ENCODE results near the gene PRKAG1.

Gene PRKAG1

DNA sequence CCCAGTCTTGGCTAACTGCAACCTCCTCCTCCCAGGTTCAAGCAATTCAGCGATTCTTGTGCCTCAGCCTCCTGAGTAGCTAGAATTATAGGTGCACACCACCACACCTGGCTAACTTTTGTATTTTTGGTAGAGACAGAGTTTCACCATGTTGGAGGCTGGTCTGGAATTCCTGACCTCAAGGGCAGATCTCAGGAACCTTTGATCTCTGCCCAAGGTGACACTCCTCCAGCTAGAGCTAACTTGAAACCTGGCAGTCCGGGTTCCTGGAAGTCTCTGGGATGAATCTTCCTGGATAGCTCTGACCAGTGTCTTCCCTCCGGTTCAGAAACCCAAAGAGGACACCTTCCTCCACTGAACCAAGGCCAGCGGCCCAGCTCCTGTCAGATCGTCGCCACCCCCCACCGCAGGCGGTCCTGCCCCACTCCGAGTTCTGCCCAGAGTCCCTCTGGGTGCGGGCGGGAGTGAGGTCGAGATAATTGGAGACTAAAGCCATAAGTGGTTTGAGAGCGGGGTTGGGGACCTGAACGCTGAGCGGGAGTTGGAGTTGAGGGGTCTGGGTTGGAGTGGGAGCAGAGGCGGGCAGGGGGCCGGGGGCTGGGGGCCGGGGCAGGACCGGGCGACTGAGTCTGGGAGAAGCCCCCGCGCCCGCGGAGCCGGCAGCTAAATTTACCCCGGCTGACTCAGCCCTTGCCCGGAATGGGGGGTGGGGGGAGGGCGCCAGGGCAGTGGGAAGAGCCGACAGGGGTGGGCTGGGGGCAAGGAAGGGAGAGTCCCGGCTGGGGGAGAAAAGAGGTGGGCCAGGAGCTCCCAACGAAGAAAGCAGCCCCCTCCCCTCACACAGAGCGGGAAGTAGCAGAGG, 24.1 kb downstream of the PRKAG1 start:
- Histone ChIP-seq H3K27ac (ENCODE audit: low read depth, low read length) (no peak overlapping the region), H2AFZ (ENCODE audit: low read length, unreplicated experiment) (no peak overlapping the region), H3K79me2 (ENCODE audit: control insufficient read depth, insufficient read depth, low read length, unreplicated experiment) (no peaks in the 10 kb centered on the region), H3K4me3 (ENCODE audit: low read depth, low read length) (no peak overlapping the region), H3K4me1 (ENCODE audit: control insufficient read depth, insufficient read depth, low read length, unreplicated experiment) (peaks cover 2% of the 10 kb centered on the region), H3K36me3 (ENCODE audit: insufficient read depth, low read length) (no peaks in the 10 kb centered on the region), H3K27me3 (ENCODE audit: insufficient read depth, low read length) (peaks cover 36% of the 10 kb centered on the region)

DNA sequence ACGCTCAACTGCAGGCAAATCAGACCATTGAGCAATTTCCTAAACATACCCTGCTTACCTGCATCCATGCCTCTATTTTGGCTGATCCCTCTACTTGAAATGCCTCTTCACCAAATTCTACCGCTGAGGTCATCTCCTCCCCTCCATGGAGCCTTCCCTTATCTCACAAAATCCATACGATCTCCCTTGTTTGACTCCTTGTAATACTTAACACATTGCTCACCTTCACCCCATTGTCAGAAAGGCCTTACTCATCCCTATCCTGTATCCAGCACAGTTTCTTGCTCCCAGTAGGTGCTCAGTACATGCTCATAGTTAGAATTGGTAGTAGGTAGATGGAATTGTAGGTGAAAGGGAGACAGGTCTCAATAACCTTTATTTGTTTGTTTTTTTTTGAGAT, 24.8 kb downstream of the PRKAG1 start:
- Histone ChIP-seq H3K27ac (ENCODE audit: low read depth, low read length) (no peak overlapping the region), H3K36me3 (ENCODE audit: insufficient read depth, low read length) (no peaks in the 10 kb centered on the region), H3K27me3 (ENCODE audit: insufficient read depth, low read length) (peaks cover 42% of the 10 kb centered on the region), H3K79me2 (ENCODE audit: control insufficient read depth, insufficient read depth, low read length, unreplicated experiment) (no peaks in the 10 kb centered on the region), H2AFZ (ENCODE audit: low read length, unreplicated experiment) (no peak overlapping the region), H3K4me3 (ENCODE audit: low read depth, low read length) (no peak overlapping the region), H3K4me1 (ENCODE audit: control insufficient read depth, insufficient read depth, low read length, unreplicated experiment) (no peaks in the 10 kb centered on the region)

DNA sequence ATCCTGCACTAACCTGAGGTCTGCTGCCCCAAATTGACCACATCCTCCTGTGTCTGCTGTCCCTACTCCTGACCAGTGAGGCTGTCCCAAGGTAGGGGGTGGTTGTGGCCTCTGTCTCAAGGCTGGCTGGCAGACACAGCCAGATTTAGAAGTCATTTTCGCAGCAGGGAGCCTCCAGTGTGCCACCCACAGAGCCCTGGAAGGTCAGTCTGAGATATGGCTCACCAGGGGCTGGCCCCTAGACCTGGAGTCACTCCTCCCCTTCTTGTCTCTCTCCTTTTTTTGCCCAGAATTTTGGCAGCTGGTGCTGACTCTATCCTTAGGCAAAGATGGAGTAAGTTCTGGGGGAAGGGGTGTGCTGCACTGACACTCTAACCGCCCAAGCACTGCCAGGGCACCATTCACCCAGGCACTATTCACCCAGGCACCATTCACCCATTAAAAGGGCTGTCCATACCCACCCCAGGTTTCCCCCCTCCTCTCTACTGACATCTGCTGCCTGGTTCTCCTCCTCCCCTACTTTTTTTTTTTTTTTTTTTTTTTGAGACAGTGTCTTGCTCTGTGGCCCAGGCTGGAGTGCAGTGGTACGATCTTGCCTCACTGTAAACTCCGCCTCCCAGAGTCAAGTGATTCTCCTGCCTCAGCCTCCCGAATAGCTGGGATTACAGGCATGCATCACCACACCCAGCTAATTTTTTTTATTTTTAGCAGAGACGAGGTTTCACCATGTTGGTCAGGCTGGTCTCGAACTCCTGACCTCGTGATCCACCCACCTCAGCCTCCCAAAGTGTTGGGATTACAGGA, 27.1 kb downstream of the PRKAG1 start:
- Histone ChIP-seq H3K27ac (ENCODE audit: low read depth, low read length) (no peak overlapping the region), H3K79me2 (ENCODE audit: control insufficient read depth, insufficient read depth, low read length, unreplicated experiment) (no peaks in the 10 kb centered on the region), H3K27me3 (ENCODE audit: insufficient read depth, low read length) (peaks cover 51% of the 10 kb centered on the region), H2AFZ (ENCODE audit: low read length, unreplicated experiment) (no peak overlapping the region), H3K36me3 (ENCODE audit: insufficient read depth, low read length) (no peaks in the 10 kb centered on the region), H3K4me1 (ENCODE audit: control insufficient read depth, insufficient read depth, low read length, unreplicated experiment) (no peaks in the 10 kb centered on the region), H3K4me3 (ENCODE audit: low read depth, low read length) (no peak overlapping the region)

DNA sequence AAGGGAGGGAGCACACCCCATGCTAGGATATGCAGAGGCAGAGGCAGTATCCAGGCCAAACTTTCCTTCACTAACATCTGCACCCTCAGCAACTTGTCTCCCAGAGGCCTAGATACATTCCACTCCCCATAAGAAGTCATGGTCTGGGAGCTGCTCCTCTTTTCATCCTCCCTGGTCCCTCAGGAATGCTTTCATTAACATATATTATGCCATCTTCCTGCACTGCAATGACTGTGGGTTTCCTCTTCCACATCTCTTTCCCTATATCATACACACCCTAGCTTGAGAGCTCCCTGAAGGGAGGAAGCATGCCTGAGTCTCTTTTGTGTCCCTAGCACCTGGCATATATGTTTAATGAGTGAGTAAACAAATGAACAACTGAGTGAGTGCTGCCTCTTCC, 28.0 kb downstream of the PRKAG1 start:
- H3K36me3 ChIP-seq (ENCODE audit: insufficient read depth, low read length): no peaks in the 10 kb centered on the region
- H3K4me1 ChIP-seq (ENCODE audit: control insufficient read depth, insufficient read depth, low read length, unreplicated experiment): no peaks in the 10 kb centered on the region
- H2AFZ ChIP-seq (ENCODE audit: low read length, unreplicated experiment): no peak overlapping the region
- H3K27ac ChIP-seq (ENCODE audit: low read depth, low read length): no peak overlapping the region
- no peaks in the 10 kb centered on the region for H3K79me2 ChIP-seq (ENCODE audit: control insufficient read depth, insufficient read depth, low read length, unreplicated experiment)
- no peak overlapping the region for H3K4me3 ChIP-seq (ENCODE audit: low read depth, low read length)
- peaks cover 59% of the 10 kb centered on the region for H3K27me3 ChIP-seq (ENCODE audit: insufficient read depth, low read length)

DNA sequence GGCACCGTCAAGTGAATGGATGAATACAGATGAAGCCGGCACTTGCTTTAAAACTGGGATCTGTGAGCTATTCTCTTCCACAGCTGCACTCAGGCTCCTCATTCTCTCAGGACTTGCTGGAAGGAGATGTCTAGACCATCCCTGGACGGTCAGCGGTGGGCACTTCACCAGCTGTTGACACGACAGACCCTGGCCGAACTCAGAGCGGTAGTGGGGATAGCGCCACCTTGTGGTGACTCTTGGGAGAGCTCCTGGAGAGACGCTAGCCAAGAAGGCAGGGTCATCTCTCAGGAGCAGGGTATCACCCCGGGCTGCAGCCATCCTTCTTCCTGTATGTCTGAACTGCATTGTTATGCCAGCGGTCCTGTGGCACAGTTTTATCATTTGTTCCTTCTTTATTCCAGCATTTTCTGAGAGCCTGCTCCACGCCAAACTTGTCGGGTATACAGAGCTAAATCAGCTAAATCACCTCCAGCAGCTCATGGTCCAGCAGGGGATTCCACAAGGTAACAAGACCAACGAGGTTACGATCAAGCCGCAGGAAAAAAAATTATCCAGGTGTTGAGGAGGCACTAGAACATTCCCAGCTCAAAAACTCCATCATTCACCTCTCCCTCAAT, 30.4 kb downstream of the PRKAG1 start:
- Histone ChIP-seq H2AFZ (ENCODE audit: low read length, unreplicated experiment) (no peak overlapping the region), H3K4me1 (ENCODE audit: control insufficient read depth, insufficient read depth, low read length, unreplicated experiment) (no peaks in the 10 kb centered on the region), H3K4me3 (ENCODE audit: low read depth, low read length) (no peak overlapping the region)

DNA sequence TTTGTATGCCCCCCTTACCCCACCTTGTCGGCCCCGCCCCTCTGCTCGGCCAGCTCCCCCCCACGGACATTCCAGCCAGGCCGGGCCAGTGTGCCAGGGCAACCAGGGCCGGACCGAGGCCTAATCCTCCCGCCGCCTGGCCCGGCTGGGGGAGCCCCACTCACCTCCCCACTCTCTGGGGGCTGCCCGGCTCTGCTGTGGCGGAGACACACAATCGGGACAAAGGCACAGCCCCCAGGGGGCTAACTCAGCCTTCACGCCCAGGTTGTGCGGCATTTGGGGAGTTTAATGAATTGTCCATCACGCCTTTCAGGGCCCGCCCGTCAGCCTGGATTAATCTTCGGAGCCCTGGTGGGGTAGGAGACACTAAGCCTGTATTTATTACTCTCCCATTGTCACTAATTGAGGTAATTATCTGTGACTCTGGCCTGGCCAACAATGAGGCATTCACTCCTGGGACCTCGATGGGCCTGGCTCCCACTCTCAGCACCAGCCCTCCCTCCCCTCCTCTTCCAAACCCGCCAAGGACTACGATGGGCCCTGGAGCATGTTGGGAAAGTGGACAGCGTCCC, 31.8 kb downstream of the PRKAG1 start:
- no peaks in the 10 kb centered on the region for H3K79me2 ChIP-seq (ENCODE audit: control insufficient read depth, insufficient read depth, low read length, unreplicated experiment)
- H3K4me1 ChIP-seq (ENCODE audit: control insufficient read depth, insufficient read depth, low read length, unreplicated experiment): no peaks in the 10 kb centered on the region
- no peaks in the 10 kb centered on the region for H3K36me3 ChIP-seq (ENCODE audit: insufficient read depth, low read length)
- peaks cover 72% of the 10 kb centered on the region for H3K27me3 ChIP-seq (ENCODE audit: insufficient read depth, low read length)
- H3K4me3 ChIP-seq (ENCODE audit: low read depth, low read length): no peak overlapping the region
- no peak overlapping the region for H2AFZ ChIP-seq (ENCODE audit: low read length, unreplicated experiment)
- no peak overlapping the region for H3K27ac ChIP-seq (ENCODE audit: low read depth, low read length)

More for the DNA sequence above, 30.4 kb downstream of the PRKAG1 start:
- H3K27ac ChIP-seq (ENCODE audit: low read depth, low read length): no peak overlapping the region
- H3K27me3 ChIP-seq (ENCODE audit: insufficient read depth, low read length): peaks cover 64% of the 10 kb centered on the region
- no peaks in the 10 kb centered on the region for H3K36me3 ChIP-seq (ENCODE audit: insufficient read depth, low read length)
- no peaks in the 10 kb centered on the region for H3K79me2 ChIP-seq (ENCODE audit: control insufficient read depth, insufficient read depth, low read length, unreplicated experiment)

DNA sequence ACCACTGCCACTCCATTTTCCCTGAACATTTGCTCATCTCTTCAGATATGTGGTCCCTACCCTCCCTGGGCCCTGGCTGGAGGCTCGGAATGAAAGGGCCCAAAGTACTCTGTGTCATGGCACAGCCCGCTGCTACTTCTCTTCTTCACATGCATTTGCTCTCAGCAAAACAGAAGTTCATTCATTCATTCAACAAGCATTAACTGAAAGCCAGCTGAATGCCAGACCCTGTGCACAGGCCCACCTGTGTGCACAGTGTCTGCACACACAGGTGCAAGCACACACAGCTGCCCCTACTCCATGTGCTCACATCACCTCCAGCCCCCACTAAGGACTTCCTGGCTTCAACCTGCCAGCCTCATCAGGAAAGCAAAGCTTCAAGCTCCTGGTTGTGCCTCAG, 32.7 kb downstream of the PRKAG1 start:
- Histone ChIP-seq H3K27me3 (ENCODE audit: insufficient read depth, low read length) (peaks cover 81% of the 10 kb centered on the region), H3K36me3 (ENCODE audit: insufficient read depth, low read length) (no peaks in the 10 kb centered on the region), H3K79me2 (ENCODE audit: control insufficient read depth, insufficient read depth, low read length, unreplicated experiment) (no peaks in the 10 kb centered on the region), H3K4me3 (ENCODE audit: low read depth, low read length) (no peak overlapping the region), H3K27ac (ENCODE audit: low read depth, low read length) (no peak overlapping the region), H3K4me1 (ENCODE audit: control insufficient read depth, insufficient read depth, low read length, unreplicated experiment) (peaks cover 5% of the 10 kb centered on the region), H2AFZ (ENCODE audit: low read length, unreplicated experiment) (no peak overlapping the region)

DNA sequence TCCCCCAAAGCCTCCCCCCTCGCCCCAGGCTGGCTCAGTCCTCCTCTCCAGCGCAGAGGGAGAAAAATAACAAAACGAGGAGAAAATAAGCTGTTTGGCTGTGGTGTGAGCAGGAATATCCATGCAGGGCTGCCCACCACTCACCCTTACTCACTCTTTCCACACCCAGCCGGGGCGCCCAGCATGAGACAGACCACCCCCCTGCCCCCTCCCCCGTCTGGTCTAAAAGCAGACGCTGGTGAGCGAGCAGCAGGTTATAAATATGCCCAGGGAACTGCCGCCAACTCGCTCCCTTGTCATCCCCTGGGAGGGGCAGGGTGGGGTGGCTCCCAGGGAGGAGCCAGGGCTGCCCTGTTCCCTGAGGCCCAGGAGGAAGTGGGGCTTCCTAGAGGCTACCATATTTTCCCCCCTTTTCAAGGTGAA, 33.1 kb downstream of the PRKAG1 start:
- Histone ChIP-seq H3K4me3 (ENCODE audit: low read depth, low read length) (no peak overlapping the region), H3K79me2 (ENCODE audit: control insufficient read depth, insufficient read depth, low read length, unreplicated experiment) (no peaks in the 10 kb centered on the region), H3K4me1 (ENCODE audit: control insufficient read depth, insufficient read depth, low read length, unreplicated experiment) (peaks cover 8% of the 10 kb centered on the region), H2AFZ (ENCODE audit: low read length, unreplicated experiment) (no peak overlapping the region), H3K27ac (ENCODE audit: low read depth, low read length) (no peak overlapping the region), H3K27me3 (ENCODE audit: insufficient read depth, low read length) (peaks cover 85% of the 10 kb centered on the region), H3K36me3 (ENCODE audit: insufficient read depth, low read length) (no peaks in the 10 kb centered on the region)

DNA sequence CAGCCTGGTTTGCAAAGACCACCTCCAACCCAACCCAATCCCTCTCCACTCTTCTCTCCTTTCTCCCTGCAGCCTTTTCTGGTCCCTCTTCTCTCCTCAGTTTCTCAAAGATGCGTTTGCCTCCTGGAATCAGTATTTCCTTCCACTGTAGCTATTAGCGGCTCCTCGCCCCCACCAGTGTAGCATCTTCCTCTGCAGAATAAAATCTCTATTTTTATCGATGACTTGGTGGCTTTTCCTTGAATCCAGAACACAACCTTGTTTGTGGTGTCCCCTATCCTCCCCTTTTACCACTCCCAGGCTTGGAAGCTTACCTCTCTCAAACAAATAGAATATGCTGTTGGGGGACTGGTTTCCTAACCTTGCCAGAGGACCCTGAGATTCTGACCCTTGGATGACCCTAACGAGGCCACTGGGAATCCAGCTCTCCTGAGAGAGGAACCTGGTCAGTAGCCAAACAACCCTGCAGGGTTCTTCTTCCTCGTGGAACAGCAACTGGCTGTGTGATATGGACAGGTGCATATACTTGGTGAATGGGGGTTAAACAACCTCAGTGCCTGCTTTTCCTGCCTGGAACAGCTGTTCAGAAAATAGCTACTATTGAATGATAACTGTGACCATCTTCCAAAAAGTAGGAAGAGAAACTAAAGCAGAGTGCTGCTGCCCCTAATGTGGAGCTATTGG, 36.0 kb downstream of the PRKAG1 start:
- H3K36me3 ChIP-seq (ENCODE audit: insufficient read depth, low read length): no peaks in the 10 kb centered on the region
- no peak overlapping the region for H3K4me3 ChIP-seq (ENCODE audit: low read depth, low read length)
- no peaks in the 10 kb centered on the region for H3K79me2 ChIP-seq (ENCODE audit: control insufficient read depth, insufficient read depth, low read length, unreplicated experiment)
- peaks cover 31% of the 10 kb centered on the region for H3K4me1 ChIP-seq (ENCODE audit: control insufficient read depth, insufficient read depth, low read length, unreplicated experiment)
- H3K27me3 ChIP-seq (ENCODE audit: insufficient read depth, low read length): peaks cover 95% of the 10 kb centered on the region
- H2AFZ ChIP-seq (ENCODE audit: low read length, unreplicated experiment): no peak overlapping the region
- no peak overlapping the region for H3K27ac ChIP-seq (ENCODE audit: low read depth, low read length)

DNA sequence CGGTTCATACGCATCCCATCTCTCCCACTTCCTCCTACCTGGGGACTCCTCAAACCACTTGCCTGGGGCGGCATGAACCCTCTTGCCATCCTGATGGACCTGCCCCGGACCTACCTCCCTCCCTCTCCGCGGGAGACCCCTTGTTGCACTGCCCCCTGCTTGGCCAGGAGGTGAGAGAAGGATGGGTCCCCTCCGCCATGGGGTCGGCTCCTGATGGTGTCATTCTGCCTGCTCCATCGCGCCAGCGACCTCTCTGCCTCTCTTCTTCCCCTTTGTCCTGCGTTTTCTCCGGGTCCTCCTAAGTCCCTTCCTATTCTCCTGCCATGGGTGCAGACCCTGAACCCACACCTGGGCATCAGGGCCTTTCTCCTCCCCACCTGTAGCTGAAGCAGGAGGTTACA, 36.8 kb downstream of the PRKAG1 start:
- Histone ChIP-seq H3K4me3 (ENCODE audit: low read depth, low read length) (no peak overlapping the region), H3K4me1 (ENCODE audit: control insufficient read depth, insufficient read depth, low read length, unreplicated experiment) (peaks cover 32% of the 10 kb centered on the region), H3K79me2 (ENCODE audit: control insufficient read depth, insufficient read depth, low read length, unreplicated experiment) (no peaks in the 10 kb centered on the region), H2AFZ (ENCODE audit: low read length, unreplicated experiment) (no peak overlapping the region), H3K27me3 (ENCODE audit: insufficient read depth, low read length) (peaks cover 93% of the 10 kb centered on the region), H3K36me3 (ENCODE audit: insufficient read depth, low read length) (no peaks in the 10 kb centered on the region), H3K27ac (ENCODE audit: low read depth, low read length) (no peak overlapping the region)

Data from ACC112 (cell line).